Dermis blood vessel endothelial cell (primary cell): ENCODE measurements around the gene EDC3. TPM values are rescaled to one million over a fixed set of nuclear protein-coding genes. Genes with fewer than 3 reads are reported as not detected.
"Not testable (repeated sequence)": the region's sequence is repeated elsewhere in the genome, so short reads cannot be mapped to it uniquely, and the experiment has no call there.

Experiments used
- DNase-seq: peaks from one replicate; pipeline ENCODE4 v3.0.0; 2010
- total RNA-seq: library from RNA; depleted of rRNA; stranded (reverse); fragments of >200 nt; gene quantifications from 2 replicates; pipeline ENCODE4 v1.2.3, GENCODE V29; 2014

Gene EDC3
- total RNA-seq, 1 donor from 2014 or later = 21.4 TPM

- no peak for DNase-seq
These were observed 14.1 kb upstream of the EDC3 start for GRCh38 chr15:74709892-74710291.

GRCh38 chr15:74709011-74709410 lies 13.2 kb upstream of the EDC3 start:
- DNase-seq = no peak

GRCh38 chr15:74696808-74697207 lies 984 bp upstream of the EDC3 start:
- DNase-seq = no peak

DNA sequence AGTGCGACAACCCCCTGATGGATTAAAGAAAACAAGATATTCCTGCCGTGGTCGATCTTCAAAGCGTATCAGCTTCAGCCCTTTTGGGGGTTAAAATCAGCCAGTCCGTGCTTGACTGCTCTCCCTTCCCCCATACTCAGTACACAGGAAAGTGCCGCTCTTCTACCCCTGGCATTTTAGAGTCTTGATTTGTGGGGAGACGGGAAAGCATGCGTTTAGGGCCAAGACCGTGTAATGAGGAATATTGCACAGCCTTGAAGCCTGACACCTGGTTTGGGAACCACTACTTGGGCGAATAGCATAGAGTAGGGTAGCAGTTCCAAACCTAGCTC lies 540 bp upstream of the EDC3 start:
- DNase-seq = no peak

- DNase-seq = no peak
These were observed 3.5 kb downstream of the EDC3 start for GRCh38 chr15:74692327-74692726.

- DNase-seq = no peak
These were observed 12.1 kb downstream of the EDC3 start for GRCh38 chr15:74683758-74684157.

DNA sequence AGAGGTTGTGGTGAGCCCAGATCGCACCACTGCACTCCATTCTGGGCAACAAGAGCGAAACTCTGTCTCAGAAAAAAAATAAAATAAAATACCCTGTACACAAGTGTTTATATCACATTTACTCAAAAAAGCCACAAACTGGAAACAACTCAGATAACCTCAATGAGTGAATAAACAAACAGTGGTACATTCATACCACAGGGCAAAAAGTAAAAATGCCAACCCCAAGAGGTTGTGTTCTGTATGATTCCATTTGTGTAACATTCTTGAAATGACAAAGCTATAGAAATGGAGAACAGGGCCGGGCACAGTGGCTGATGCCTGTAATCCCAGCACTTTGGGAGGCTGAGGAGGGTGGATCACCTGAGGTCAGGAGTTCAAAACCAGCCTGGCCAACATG lies 12.9 kb downstream of the EDC3 start:
- DNase-seq = no peak

DNA sequence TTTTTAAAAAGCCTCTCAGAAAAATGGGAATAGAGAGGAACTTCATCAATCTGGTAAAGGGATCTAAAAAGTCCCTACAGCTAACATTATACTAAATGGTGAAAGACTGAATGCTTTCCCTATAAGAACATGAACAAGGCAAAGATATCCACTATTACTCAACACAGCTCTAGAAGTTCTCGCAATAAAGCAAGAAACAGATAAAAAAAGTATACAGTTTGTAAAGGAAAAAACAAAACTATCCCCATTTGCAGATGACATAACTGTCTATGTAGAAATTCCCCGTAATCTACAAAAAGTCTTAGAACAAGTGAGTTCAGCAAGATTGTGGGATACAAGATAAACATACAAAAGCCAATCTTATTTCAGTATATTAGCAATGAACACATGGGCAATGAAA lies 15.4 kb downstream of the EDC3 start:
- no peak for DNase-seq

DNA sequence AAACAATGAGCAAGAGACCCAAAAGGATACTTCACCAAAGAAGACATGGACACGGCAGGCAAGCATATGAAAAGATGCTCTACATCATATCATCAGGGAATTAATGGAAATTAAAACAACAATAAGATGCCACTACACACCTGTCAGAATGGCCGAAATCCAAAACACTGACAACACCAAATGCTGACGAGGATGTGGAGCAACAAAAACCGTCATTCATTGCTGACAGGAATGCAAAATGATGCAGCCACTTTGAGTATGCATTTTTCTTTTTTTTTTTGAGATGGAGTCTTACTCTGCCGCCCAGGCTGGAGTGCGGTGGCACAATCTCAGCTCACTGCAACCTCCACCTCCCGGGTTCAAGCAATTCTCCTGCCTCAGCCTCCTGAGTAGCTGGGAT lies 19.0 kb downstream of the EDC3 start:
- DNase-seq = no peak

DNA sequence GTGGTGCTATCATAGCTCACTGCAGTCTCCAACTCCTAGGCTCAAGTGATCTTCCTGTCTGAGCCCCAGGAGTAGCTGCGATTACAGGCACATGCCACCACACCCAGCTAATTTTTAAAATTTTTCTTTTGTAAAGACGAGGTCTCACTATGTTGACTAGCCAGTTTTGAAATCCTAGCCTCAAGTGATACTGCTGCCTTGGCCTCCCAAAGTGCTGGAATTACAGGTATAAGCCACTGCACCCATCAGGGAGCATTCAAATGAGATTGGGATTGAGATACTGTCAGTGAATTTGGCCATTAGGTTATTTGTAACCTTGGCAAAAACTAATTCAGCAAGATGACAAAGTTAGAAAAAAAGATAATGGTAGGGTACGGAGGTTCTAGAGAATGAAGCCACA lies 21.7 kb downstream of the EDC3 start:
- DNase-seq = no peak

GRCh38 chr15:74669627-74670026 lies 26.2 kb downstream of the EDC3 start:
- DNase-seq = no peak

GRCh38 chr15:74667975-74668374 lies 27.8 kb downstream of the EDC3 start:
- DNase-seq = no peak

- no peak for DNase-seq
These were observed 31.2 kb downstream of the EDC3 start for GRCh38 chr15:74664670-74665069.

DNA sequence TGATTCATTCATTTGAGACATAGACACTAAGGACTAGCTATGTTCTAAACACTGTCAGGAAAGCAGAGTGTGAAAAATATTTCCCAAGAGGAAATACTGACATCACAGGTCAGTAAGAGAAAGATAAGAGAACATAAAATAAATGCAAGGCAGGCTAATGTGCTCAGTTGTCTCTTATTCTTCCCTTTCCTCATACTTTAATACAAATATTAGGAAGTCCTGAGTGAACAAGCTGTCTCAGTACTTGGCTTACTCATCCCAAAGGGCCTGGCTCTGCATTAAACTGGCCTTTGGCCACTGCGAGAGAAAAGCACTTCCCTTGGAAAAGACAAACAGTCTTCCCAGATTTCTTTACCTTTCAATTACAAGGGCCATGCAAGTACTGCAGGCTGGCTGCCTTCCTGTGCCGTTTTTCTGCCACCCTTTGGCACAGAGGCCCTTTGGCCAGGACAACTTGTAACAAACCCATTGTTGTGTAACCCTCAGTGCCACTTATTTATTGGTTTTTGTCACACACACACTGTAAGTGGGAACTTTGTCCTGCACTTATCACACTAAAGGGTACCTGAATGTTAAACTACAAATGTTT lies 31.7 kb downstream of the EDC3 start:
- DNase-seq = peak; percentile 69

DNA sequence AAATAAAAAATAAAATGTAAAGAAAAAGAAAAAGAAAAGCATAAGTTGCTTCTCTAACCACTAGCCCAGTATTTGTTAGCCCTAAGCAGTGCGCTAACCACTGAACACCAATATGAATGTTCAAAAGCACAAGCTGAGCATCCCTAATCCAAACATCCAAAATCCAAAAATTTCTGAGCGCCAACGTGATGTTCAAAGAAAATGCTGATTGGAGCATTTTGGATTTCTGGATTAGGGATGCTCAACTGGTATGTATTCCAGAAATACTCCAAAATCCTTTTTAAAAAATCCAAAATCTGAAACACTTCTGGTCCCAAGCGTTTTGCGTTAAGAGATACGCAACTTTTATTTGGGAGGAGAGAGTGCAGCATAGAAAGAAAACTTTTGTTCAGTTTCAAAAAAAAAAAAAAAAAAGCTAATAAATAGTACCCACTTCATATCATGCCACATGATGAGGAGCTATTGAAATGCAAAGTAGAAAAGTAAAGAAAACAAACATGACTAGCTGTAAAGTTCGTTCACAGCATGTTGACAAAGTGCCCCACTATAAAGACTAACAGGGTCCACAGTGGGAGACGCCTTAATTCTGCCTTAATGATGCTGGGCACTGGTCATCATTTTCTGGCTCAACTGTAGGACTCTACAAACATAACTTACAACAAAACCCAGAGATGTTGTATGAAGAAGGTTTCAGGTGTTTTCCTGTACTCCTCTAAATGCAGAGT lies 32.4 kb downstream of the EDC3 start:
- no peak for DNase-seq

- DNase-seq = no peak
These were observed 33.6 kb downstream of the EDC3 start for GRCh38 chr15:74662064-74662860.

- not testable (repeated sequence) for DNase-seq
These were observed 34.5 kb downstream of the EDC3 start for GRCh38 chr15:74661280-74661679.

- no peak for DNase-seq
These were observed 38.0 kb downstream of the EDC3 start for GRCh38 chr15:74657846-74658245.

- no peak for DNase-seq
These were observed 38.8 kb downstream of the EDC3 start for GRCh38 chr15:74656935-74657535.

- peak; percentile 36 for DNase-seq
These were observed 40.4 kb downstream of the EDC3 start for GRCh38 chr15:74655424-74655823.

DNA sequence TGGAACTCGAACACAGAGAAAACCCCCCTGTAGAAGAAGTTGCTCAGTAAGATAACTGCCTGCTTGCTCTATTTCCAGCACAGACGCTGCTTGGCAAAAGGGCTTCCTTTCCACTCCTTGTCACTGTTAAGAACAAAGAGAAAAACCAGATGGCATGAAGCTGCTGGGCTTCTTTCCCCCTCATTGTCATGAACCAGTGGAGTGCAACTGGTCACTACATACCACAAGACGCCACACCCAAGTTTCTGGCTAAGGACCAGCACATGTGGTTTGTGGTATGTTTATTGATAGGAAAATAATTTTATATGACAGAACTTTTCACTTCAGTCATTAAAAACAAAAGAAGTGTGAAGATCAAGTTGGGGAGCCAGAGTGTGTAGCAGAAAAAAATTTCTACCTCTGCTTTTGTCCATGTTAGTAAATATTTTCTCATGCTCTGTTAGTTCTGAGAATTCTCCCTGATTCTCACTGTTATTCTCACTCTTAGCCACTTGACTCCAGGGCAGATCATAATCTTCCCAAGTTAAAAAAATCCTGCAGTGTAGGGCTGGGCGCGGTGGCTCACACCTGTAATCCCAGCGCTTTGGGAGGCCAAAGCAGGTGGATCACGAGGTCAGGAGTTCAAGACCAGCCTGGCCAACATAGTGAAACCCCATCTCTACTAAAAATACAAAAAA lies 42.3 kb downstream of the EDC3 start:
- DNase-seq = peak; percentile 75

DNA sequence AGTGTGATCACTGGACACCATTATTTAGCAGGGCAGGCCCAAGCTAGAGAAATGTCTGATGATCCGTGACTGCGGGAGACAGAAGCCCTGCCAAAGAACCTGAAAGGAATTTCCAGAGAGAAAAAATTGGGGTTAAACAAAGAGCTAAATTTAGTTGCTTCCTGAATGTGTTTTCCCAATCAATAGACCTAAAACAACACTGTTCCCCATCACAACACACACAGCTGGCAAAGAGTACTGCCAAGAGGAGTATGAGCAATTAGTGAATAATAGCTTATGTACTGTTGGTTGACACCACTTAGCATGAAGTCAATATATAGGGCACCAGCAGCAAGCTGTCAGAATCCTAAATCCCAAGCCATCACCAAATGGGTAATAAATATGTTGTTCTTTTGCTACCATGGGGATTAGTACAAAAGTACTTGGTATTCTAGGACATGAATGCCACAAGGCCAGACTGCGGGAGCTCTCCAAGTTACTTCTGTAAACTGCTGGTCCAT lies 44.5 kb downstream of the EDC3 start:
- peak; percentile 94 for DNase-seq
